GM12878 (cell line): ENCODE results near the gene RICTOR. TPM values are rescaled to one million over a fixed set of nuclear protein-coding genes. Genes with fewer than 3 reads are reported as not detected.
A peak's percentile ranks its signal among the peaks of the same experiment; 100 is the strongest.

Source experiments
- ATAC-seq: fragments of 200-7000 bp; cut with Tn5 transposase; 3 replicates; pipeline ENCODE4 v1.9.1; 2020; ENCODE audit warnings: mild to moderate bottlenecking, moderate library complexity
- BruUV-seq: library from RNA; stranded (reverse); fragments of 400-500 nt; replicated peaks from 2 replicates; lab custom pipeline; 2021; lab: Mats Ljungman, UMichigan
- CTCF ChIA-PET: fragments of 300-600 bp; sonication (Branson Sonifier 250); formaldehyde crosslinking; extraction: SDS; loops from one replicate; lab custom pipeline; 2021; ENCODE audit warnings: inconsistent platforms; lab: Yijun Ruan, JAX
- POLR2A ChIA-PET: fragments of 350-600 bp; formaldehyde crosslinking; extraction: SDS; loops from one replicate; lab custom pipeline; 2021; ENCODE audit warnings: inconsistent platforms; lab: Charles Lee
- RAD21 ChIA-PET: fragments of 300-600 bp; sonication (Branson Sonifier 250); formaldehyde crosslinking; loops from one replicate; lab custom pipeline; 2023; ENCODE audit warnings: antibody characterized with exemption; ENCODE audit not compliant: unreplicated experiment; lab: Charles Lee
- SMC1A ChIA-PET: fragments of 300-600 bp; sonication (Branson Sonifier 250); formaldehyde crosslinking; loops from one replicate; lab custom pipeline; 2023; ENCODE audit not compliant: unreplicated experiment, uncharacterized antibody; lab: Charles Lee
- DNase-seq: peaks from one replicate; pipeline ENCODE4 v3.0.0-alpha.2; 2011; ENCODE audit warnings: low read depth, low spot score
- FAIRE-seq: peaks from 3 replicates; lab custom pipeline; 2011; peaks lifted over from hg19 to GRCh38; lab: Jason Lieb, UNC
- H2AFZ ChIP-seq: 2 replicates; pipeline ENCODE4 v1.6.0; 2011; ENCODE audit warnings: low read depth, low read length, control low read depth; ENCODE audit not compliant: control insufficient read depth
- H3K27ac ChIP-seq: 2 replicates; pipeline ENCODE4 v1.5.1; 2011; ENCODE audit warnings: control low read depth; ENCODE audit not compliant: control insufficient read depth, insufficient read depth
- H3K27me3 ChIP-seq, 2 experiments: replicated peaks in 1 of 2; 2 replicates each; pipeline versions ENCODE4 v1.6.0 to v1.6.1; 2011; ENCODE audit warnings: low read length in 1 of 2; ENCODE audit not compliant: control insufficient read depth in 2 of 2, insufficient read depth in 2 of 2
- H3K36me3 ChIP-seq, 2 experiments: 2 replicates each; pipeline ENCODE4 v1.5.1; 2011; ENCODE audit warnings: low read length in 1 of 2; ENCODE audit not compliant: control insufficient read depth in 2 of 2, insufficient read depth in 2 of 2
- H3K4me1 ChIP-seq: 2 replicates; pipeline ENCODE4 v1.6.1; 2011; ENCODE audit warnings: mild to moderate bottlenecking, low read length, moderate library complexity, mixed read lengths; ENCODE audit not compliant: control insufficient read depth, insufficient read depth
- H3K4me2 ChIP-seq: 2 replicates; pipeline ENCODE4 v1.6.0; 2011; ENCODE audit warnings: control low read depth; ENCODE audit not compliant: control insufficient read depth, insufficient read depth
- H3K4me3 ChIP-seq: fragments of 200-600 bp; sonication (generic); 2 replicates; pipeline ENCODE4 v1.5.1; 2016
- H3K79me2 ChIP-seq: 2 replicates; pipeline ENCODE4 v1.6.0; 2011; ENCODE audit warnings: low read length; ENCODE audit not compliant: control insufficient read depth, insufficient read depth
- H3K9ac ChIP-seq: 2 replicates; pipeline ENCODE4 v1.8.0; 2011; ENCODE audit warnings: low read length, control low read depth, mixed read lengths; ENCODE audit not compliant: control insufficient read depth, insufficient read depth
- H3K9me3 ChIP-seq: replicated peaks from 3 replicates; pipeline ENCODE4 v1.5.1; 2011; ENCODE audit warnings: mild to moderate bottlenecking, low read length; ENCODE audit not compliant: control insufficient read depth, insufficient read depth
- H4K20me1 ChIP-seq: 2 replicates; pipeline ENCODE4 v1.6.0; 2011; ENCODE audit not compliant: control insufficient read depth, insufficient read depth
- BMI1 ChIP-seq: fragments of 450-650 bp; IDR thresholded peaks from 2 replicates; pipeline ENCODE4 v1.6.1; 2016; ENCODE audit warnings: mild to moderate bottlenecking, moderate library complexity, borderline replicate concordance
- CEBPZ ChIP-seq: fragments of 150-350 bp; IDR thresholded peaks from 2 replicates; pipeline ENCODE4 v1.6.1; 2016; ENCODE audit warnings: low read depth, low read length
- EED ChIP-seq: sonication (generic); IDR thresholded peaks from 2 replicates; pipeline ENCODE4 v1.6.1; 2016; ENCODE audit warnings: antibody characterized with exemption, low read depth
- IRF4 ChIP-seq: IDR thresholded peaks from 2 replicates; pipeline ENCODE4 v1.6.1; 2011; ENCODE audit warnings: low read depth, low read length
- KAT2A ChIP-seq: conservative IDR thresholded peaks from 2 replicates; pipeline ENCODE4 v1.6.1; 2011; ENCODE audit warnings: low read depth, low read length; ENCODE audit not compliant: control insufficient read depth
- KDM1A ChIP-seq: fragments of 200-600 bp; sonication (generic); IDR thresholded peaks from 2 replicates; pipeline ENCODE4 v1.6.1; 2016; ENCODE audit warnings: borderline replicate concordance
- MYC ChIP-seq: IDR thresholded peaks from 2 replicates; pipeline ENCODE4 v1.6.1; 2011; ENCODE audit warnings: mild to moderate bottlenecking, low read length, moderate library complexity, inconsistent platforms; ENCODE audit not compliant: insufficient read depth, insufficient replicate concordance, insufficient read length, severe bottlenecking
- NFYA ChIP-seq: IDR thresholded peaks from 2 replicates; pipeline ENCODE4 v1.6.1; 2011; ENCODE audit warnings: low read depth, mild to moderate bottlenecking, low read length, improper control_type of control experiment, borderline replicate concordance
- NKRF ChIP-seq: fragments of 450-650 bp; conservative IDR thresholded peaks from 2 replicates; pipeline ENCODE4 v1.6.1; 2017; ENCODE audit warnings: mild to moderate bottlenecking, moderate library complexity
- RCOR1 ChIP-seq: conservative IDR thresholded peaks from 2 replicates; pipeline ENCODE4 v1.6.1; 2012; ENCODE audit warnings: low read depth, low read length, improper control_type of control experiment
- RFX5 ChIP-seq: IDR thresholded peaks from 2 replicates; pipeline ENCODE4 v1.6.1; 2011; ENCODE audit warnings: low read depth, low read length, improper control_type of control experiment
- RUNX3 ChIP-seq: IDR thresholded peaks from 2 replicates; pipeline ENCODE4 v1.6.1; 2012; ENCODE audit warnings: low read length, inconsistent platforms
- SIX5 ChIP-seq: IDR thresholded peaks from 2 replicates; pipeline ENCODE4 v1.6.1; 2011; ENCODE audit warnings: mild to moderate bottlenecking, low read depth, low read length, moderate library complexity; ENCODE audit not compliant: severe bottlenecking
- SPI1 ChIP-seq: IDR thresholded peaks from 2 replicates; pipeline ENCODE4 v1.6.1; 2011; ENCODE audit warnings: low read depth, mild to moderate bottlenecking, low read length, moderate library complexity, borderline replicate concordance; ENCODE audit not compliant: insufficient read depth
- STAT1 ChIP-seq: fragments of 450-650 bp; conservative IDR thresholded peaks from 2 replicates; pipeline ENCODE4 v1.6.1; 2014; ENCODE audit warnings: antibody characterized with exemption, mild to moderate bottlenecking
- ZSCAN29 ChIP-seq: fragments of 450-650 bp; IDR thresholded peaks from 2 replicates; pipeline ENCODE4 v1.6.1; 2017; ENCODE audit warnings: mild to moderate bottlenecking, moderate library complexity
- WGBS: methylation state at CpG from one replicate; pipeline ENCODE4 v1.1.6; 2016; ENCODE audit warnings: low lambda C conversion rate; ENCODE audit not compliant: insufficient replicate concordance, insufficient coverage; ENCODE audit errors: missing lambda C conversion rate; 5-methylcytosine and 5-hydroxymethylcytosine counted together
- in situ Hi-C: fragments of 300-500 bp; cut with MboI; formaldehyde crosslinking; loops from 9 replicates; pipeline ENCODE4 v1.14.3; 2018; ENCODE audit warnings: mixed read lengths
- intact Hi-C: fragments of 100-400 bp; cut with micrococcal nuclease; formaldehyde crosslinking; loops from one replicate; pipeline ENCODE4 v1.14.2; 2022; ENCODE audit not compliant: unreplicated experiment
- polyA plus RNA-seq, 11 experiments: library from polyadenylated mRNA; depleted of rRNA in 4 of 11; unstranded in 6 of 11; stranded (reverse) in 5 of 11; fragments of >200 nt; fragmentation: Nextera tagmentation in 4 of 11; fragmentation: Illumina TruSeq in 1 of 11; extraction: Ambion mirVana in 4 of 11; extraction: Trizol in 1 of 11; gene quantifications; 1 replicate in 1 of 11; 2 replicates in 10 of 11; pipeline versions ENCODE4 v1.2.1 to v1.2.3, GENCODE V29; 2011 to 2016; ENCODE audit warnings: inconsistent platforms in 2 of 11, missing spikeins in 2 of 11, low read depth in 1 of 11
- total RNA-seq, 4 experiments: library from RNA; depleted of rRNA in 3 of 4; stranded (reverse); fragments of >200 nt in 3 of 4; fragmentation: Illumina TruSeq in 1 of 4; extraction: Trizol in 1 of 4; gene quantifications; 2 replicates each; pipeline versions ENCODE4 v1.2.1 to v1.2.3, GENCODE V29; 2013 to 2021

RICTOR gene
- total and polyA plus RNA-seq, 10 of the 15 experiments (the other 5 are each of a cell fraction or from before 2014, with no cell fraction given) = 2.7 to 23.0 (median 6.9) TPM

GRCh38 chr5:39117401-39117800 is 43.2 kb upstream of the RICTOR start (continued):
- TF ChIP-seq IRF4 (no peak), RFX5 (no peak), KDM1A (no peak), SIX5 (no peak)

GRCh38 chr5:39116344-39117170 is 42.4 kb upstream of the RICTOR start:
- no peaks in the 10 kb centered on the region for H3K79me2 ChIP-seq
- DNase-seq (no peak), FAIRE-seq (peak; percentile 23), ATAC-seq (no peak)
- H3K4me3 ChIP-seq = no peak overlapping the region
- intact Hi-C loops = no loop called here
- H4K20me1 ChIP-seq = no peaks in the 10 kb centered on the region
- POLR2A ChIA-PET = no interaction called here
- no peak overlapping the region for H3K27ac ChIP-seq
- H3K4me2 ChIP-seq = no peak overlapping the region
- H3K4me1 ChIP-seq = no peaks in the 10 kb centered on the region
- CTCF ChIA-PET = interaction anchor here (1.5 kb wide), 1 partner anchor 10 kb away, joined by 4 read pairs; no protein-coding TSS in a partner anchor
- no peak overlapping the region for H3K9ac ChIP-seq
- no peak for TF ChIP-seq IRF4
- TF ChIP-seq NFYA = no peak
- no peak for TF ChIP-seq BMI1
- no peak for TF ChIP-seq RUNX3
- no peak for TF ChIP-seq EED
- no peak for TF ChIP-seq KAT2A
- no peak for TF ChIP-seq NKRF
- no peak for TF ChIP-seq ZSCAN29
- no peak for TF ChIP-seq MYC
- no peak for TF ChIP-seq SPI1
- no peak for TF ChIP-seq CEBPZ
- no peak for TF ChIP-seq STAT1
- no peak for TF ChIP-seq RCOR1
- H3K27me3 ChIP-seq = no peaks in the 10 kb centered on the region
- RAD21 ChIA-PET = no interaction called here
- SMC1A ChIA-PET = interaction anchor here (1.2 kb wide), 1 partner anchor 99 kb away, joined by 3 read pairs; no protein-coding TSS in a partner anchor
- H3K36me3 ChIP-seq = no peaks in the 10 kb centered on the region
- in situ Hi-C loops = no loop called here
- no TSS peak for BruUV-seq
- H2AFZ ChIP-seq = no peak overlapping the region
- 31% methylated on average over 3 of the region's 3 CpGs for WGBS
- H3K9me3 ChIP-seq = no peaks in the 10 kb centered on the region
